Measurements from ENCODE around the gene BRICD5. TPM values are rescaled to one million over a fixed set of nuclear protein-coding genes. Genes with fewer than 3 reads are reported as not detected.

BRICD5 gene
- total RNA-seq, 1 donor from 2014 or later, result 1.4 TPM

DNA sequence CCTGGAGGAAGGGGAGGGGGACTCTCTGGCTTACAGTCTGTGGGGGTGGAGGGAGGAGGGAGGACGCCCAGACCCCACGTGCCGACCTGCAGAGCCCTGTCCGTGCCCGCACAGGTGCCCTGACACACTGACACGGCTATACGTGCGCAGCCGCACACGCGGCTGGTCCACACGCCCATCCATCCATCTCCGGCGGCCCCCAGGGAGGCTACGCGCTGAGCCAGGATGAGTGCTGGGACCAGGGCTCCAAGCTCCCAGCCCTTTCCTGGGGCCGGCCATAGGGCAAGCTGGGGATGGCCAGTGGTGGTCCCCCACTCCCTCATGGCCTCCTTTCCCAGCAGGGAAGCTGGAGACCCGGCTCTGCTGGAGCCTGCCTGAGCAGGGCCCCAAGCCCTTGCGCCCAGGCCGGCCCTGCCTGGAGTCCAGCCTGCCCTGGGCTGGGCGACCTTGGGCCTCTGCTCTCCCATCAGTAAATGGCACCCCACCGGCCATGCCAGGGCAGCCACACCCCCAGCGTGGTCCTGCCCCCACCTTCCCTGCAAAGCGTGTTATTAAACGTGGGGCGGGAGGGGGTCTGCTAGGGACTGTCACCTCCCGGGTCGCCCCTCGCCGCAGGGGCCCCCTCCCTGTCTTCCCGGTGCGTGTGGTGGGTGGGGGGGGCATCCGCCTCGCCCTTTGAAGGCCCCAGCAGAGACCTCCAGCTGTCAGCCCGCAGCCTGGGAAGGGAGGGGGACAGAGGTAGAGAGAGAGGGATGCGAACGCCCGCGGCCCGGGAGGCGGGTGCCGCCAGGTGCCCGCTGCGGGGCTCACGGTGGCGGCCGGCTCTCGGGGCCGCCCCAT, 15.1 kb downstream of the BRICD5 start:
- TF ChIP-seq, protein P1, sequence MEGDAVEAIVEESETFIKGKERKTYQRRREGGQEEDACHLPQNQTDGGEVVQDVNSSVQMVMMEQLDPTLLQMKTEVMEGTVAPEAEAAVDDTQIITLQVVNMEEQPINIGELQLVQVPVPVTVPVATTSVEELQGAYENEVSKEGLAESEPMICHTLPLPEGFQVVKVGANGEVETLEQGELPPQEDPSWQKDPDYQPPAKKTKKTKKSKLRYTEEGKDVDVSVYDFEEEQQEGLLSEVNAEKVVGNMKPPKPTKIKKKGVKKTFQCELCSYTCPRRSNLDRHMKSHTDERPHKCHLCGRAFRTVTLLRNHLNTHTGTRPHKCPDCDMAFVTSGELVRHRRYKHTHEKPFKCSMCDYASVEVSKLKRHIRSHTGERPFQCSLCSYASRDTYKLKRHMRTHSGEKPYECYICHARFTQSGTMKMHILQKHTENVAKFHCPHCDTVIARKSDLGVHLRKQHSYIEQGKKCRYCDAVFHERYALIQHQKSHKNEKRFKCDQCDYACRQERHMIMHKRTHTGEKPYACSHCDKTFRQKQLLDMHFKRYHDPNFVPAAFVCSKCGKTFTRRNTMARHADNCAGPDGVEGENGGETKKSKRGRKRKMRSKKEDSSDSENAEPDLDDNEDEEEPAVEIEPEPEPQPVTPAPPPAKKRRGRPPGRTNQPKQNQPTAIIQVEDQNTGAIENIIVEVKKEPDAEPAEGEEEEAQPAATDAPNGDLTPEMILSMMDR (IDR thresholded peaks at IDR 0.05), result no peak
- Histone ChIP-seq H3K4me1 (peaks cover 5 to 11% of the 10 kb centered on the region in 2 donors), H3K27me3 (peaks cover 23% of the 10 kb centered on the region), H3K4me3 (peak overlapping the region; percentile 57 to 66), H3K9me3 (no peaks in the 10 kb centered on the region), H3K27ac (no peak overlapping the region), H3K36me3 (no peaks in the 10 kb centered on the region)
- intact Hi-C loops (cut with DNase I), result no loop called here
- no peak for DNase-seq (ENCODE audit: low spot score in 2 of 2)

DNA sequence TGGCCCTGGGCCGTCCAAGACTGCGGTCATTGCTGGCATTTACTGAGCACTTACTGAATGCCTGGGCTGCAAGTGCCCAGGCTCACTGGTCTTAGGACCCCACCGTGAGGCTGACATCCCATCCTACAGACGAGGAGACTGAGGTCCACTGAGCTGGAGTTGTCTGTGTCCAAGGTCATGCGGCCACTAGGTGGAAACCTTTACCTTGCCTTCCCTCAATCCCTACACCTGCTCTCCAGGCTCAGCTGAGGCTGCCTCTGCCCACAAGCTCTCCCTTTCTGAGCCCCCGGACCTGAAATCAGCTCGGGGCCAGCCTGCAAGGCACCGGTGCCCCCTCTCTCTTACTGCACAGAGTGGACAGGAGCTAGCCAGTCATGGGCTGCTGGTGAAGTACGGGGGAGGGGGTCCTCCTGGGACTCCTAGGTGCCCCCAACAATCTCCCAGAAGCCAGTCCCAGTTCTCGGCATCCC, 15.8 kb downstream of the BRICD5 start:
- no peaks in the 10 kb centered on the region for H3K9me3 ChIP-seq
- no peak for DNase-seq (ENCODE audit: low spot score in 2 of 2)
- no peaks in the 10 kb centered on the region for H3K36me3 ChIP-seq
- H3K27me3 ChIP-seq, result peaks cover 23% of the 10 kb centered on the region
- TF ChIP-seq, protein P1 (IDR thresholded peaks at IDR 0.05), result peak in 2 of 3 experiments; percentile 22 to 23
- H3K4me1 ChIP-seq, result peaks cover 5 to 11% of the 10 kb centered on the region in 2 donors
- H3K4me3 ChIP-seq, result no peak overlapping the region
- intact Hi-C loops (cut with DNase I), result no loop called here
- no peak overlapping the region for H3K27ac ChIP-seq

DNA sequence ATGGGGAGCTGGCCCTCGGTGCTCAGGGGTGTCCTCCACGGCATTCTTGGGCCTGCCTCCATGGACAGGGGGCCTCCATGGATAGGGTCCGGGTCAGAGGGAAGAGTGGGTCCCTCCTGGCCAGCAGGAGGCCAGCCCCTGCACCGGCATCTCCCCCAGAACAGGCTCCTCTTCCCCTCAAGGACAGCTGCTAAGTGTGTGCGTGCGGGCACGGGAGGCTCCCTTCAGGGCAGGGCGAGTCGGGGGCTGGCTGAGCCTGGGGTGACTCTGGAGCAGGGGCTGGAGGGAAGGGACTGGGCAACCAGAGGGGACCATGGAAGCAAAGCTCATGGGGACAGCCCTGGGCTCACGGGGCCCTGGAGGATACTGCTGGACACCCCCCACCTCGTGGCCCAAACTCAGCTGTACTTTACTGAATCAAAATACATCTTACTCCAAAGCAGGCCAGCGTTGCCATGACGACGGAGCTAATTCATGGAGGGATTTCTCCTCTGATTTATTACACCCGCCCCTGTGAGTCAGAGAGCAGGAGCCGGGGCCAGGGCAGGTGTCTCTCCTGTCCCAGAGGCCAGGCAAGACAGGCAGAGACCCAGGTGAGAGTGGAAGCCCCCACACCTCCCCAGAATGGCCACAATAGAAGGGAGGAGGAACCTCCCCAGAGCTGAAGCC, 16.4 kb downstream of the BRICD5 start:
- TF ChIP-seq, protein P1 (IDR thresholded peaks at IDR 0.05), result no peak
- H3K36me3 ChIP-seq, result no peaks in the 10 kb centered on the region
- H3K27ac ChIP-seq, result no peak overlapping the region
- H3K4me3 ChIP-seq, result no peak overlapping the region
- H3K9me3 ChIP-seq, result no peaks in the 10 kb centered on the region
- DNase-seq (ENCODE audit: low spot score in 2 of 2), result no peak
- H3K27me3 ChIP-seq, result peaks cover 23% of the 10 kb centered on the region
- intact Hi-C loops (cut with DNase I), result no loop called here
- H3K4me1 ChIP-seq, result peaks cover 5 to 11% of the 10 kb centered on the region in 2 donors

DNA sequence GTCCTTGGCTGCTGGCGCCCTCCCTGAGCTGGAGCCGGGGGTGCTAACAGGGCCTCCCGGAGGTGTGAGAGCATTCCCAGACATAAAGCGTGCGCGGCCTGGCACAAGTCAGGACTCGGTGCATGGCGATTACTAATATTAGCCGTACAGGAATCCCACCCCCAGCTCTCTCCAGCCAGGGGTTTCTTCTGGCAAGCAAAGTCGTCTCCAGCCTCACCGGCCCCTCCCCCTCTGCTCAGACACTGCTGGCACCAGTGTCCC, 19.3 kb downstream of the BRICD5 start:
- H3K4me3 ChIP-seq, result no peak overlapping the region
- no peaks in the 10 kb centered on the region for H3K9me3 ChIP-seq
- DNase-seq (ENCODE audit: low spot score in 2 of 2), result no peak
- no peak overlapping the region for H3K27ac ChIP-seq
- intact Hi-C loops (cut with DNase I), result no loop called here
- peaks cover 17% of the 10 kb centered on the region for H3K27me3 ChIP-seq
- TF ChIP-seq, protein P1 (IDR thresholded peaks at IDR 0.05), result no peak
- H3K4me1 ChIP-seq, result peaks cover 5 to 11% of the 10 kb centered on the region in 2 donors
- H3K36me3 ChIP-seq, result no peaks in the 10 kb centered on the region

DNA sequence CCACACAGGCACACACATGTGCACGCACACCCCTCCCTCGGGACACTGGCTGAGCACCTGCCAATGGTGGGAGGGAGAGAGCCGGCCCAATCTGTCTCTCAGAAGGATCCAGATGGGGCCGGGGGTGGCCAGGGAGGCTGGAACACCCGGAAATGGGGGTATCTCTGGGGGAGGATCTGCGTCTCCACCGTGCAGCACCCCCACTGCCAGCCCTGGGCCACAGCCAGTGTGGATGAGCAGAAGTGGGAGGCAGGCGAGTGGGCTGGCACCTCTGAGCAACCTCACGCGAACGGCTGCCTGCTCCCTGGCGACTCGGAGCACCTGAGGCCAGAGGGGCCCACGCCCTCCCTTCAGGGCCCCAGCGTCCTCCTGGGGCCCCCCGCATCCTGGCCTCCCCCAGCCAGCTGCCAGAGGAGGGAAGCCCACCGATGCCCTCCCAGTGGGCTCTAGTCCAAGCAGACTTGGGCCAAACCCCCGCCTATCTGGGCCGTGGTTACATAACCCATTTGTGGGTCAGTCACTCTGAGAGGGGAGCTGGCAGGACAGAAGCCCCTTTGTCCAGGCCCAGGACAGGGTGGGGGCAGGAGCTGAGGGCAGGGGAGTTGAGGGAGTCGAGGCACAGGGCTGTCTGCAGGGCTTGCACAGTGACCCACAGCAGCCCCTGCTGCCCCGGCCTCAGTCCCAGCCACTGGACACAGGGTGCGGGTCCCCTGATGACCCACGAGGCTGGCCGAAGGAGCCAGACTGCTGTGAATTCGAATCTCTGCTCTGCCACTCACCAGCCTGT, 19.8 kb downstream of the BRICD5 start:
- H3K36me3 ChIP-seq, result no peaks in the 10 kb centered on the region
- DNase-seq (ENCODE audit: low spot score in 2 of 2), result no peak
- TF ChIP-seq, protein P1 (IDR thresholded peaks at IDR 0.05), result no peak
- peaks cover 2 to 9% of the 10 kb centered on the region in 2 donors for H3K4me1 ChIP-seq
- H3K27ac ChIP-seq, result no peak overlapping the region
- H3K27me3 ChIP-seq, result peaks cover 14% of the 10 kb centered on the region
- intact Hi-C loops (cut with DNase I), result no loop called here
- H3K9me3 ChIP-seq, result no peaks in the 10 kb centered on the region
- H3K4me3 ChIP-seq, result no peak overlapping the region

All from ascending aorta (tissue), 2 donors.